A549 (cell line): ENCODE measurements around the gene ANKS6. TPM values are rescaled to one million over a fixed set of nuclear protein-coding genes. Genes with fewer than 3 reads are reported as not detected.

Source experiments
- ATAC-seq, 2 experiments: fragments of 200-7000 bp in 1 of 2; fragments of >200 bp in 1 of 2; cut with Nextera tagmentation in 1 of 2; cut with Tn5 transposase in 1 of 2; 3 replicates each; pipeline versions ENCODE4 v1.8.0 to v1.9.1; 2018 to 2020; ENCODE audit warnings: mild to moderate bottlenecking in 1 of 2, moderate library complexity in 1 of 2
- CTCF ChIA-PET: fragments of 300-600 bp; sonication (Branson Sonifier 250); formaldehyde crosslinking; extraction: SDS; loops from one replicate; lab custom pipeline; 2021; ENCODE audit warnings: antibody characterized with exemption, inconsistent platforms; lab: Yijun Ruan, JAX
- POLR2A ChIA-PET: fragments of 350-600 bp; formaldehyde crosslinking; extraction: SDS; loops from one replicate; lab custom pipeline; 2021; ENCODE audit warnings: antibody characterized with exemption, inconsistent platforms; lab: Yijun Ruan, JAX
- DNase-seq, 2 experiments: peaks; one replicate each; pipeline versions ENCODE4 v3.0.0 to v3.0.0-alpha.2; 2011 to 2016; ENCODE audit warnings: low read depth in 1 of 2, low spot score in 1 of 2
- FAIRE-seq: peaks from 2 replicates; lab custom pipeline; 2011; peaks lifted over from hg19 to GRCh38; lab: Jason Lieb, UNC
- H3K27ac ChIP-seq, 2 experiments: fragments of >200 bp; sonication (Bioruptor Twin); formaldehyde crosslinking; 3 replicates each; pipeline ENCODE4 v1.5.1; 2016 to 2017
- H3K4me1 ChIP-seq: fragments of >200 bp; sonication (Bioruptor Twin); formaldehyde crosslinking; 3 replicates; pipeline ENCODE4 v1.6.1; 2016
- H3K4me2 ChIP-seq: fragments of >200 bp; sonication (Bioruptor Twin); formaldehyde crosslinking; 3 replicates; pipeline ENCODE4 v1.6.1; 2016
- H3K4me3 ChIP-seq: fragments of >200 bp; sonication (Bioruptor Twin); formaldehyde crosslinking; 3 replicates; pipeline ENCODE4 v1.5.1; 2016
- H3K9me3 ChIP-seq: fragments of >200 bp; sonication (Bioruptor Twin); formaldehyde crosslinking; 3 replicates; pipeline ENCODE4 v1.6.1; 2016
- BHLHE40 ChIP-seq: IDR thresholded peaks from 2 replicates; pipeline ENCODE4 v1.6.1; 2012; ENCODE audit warnings: low read depth, low read length, inconsistent platforms
- CHD2 ChIP-seq: fragments of 150-350 bp; IDR thresholded peaks from 2 replicates; pipeline ENCODE4 v1.6.1; 2014; ENCODE audit warnings: low read length; ENCODE audit not compliant: partially characterized antibody
- E2F6 ChIP-seq: IDR thresholded peaks from 2 replicates; pipeline ENCODE4 v1.6.1; 2012; ENCODE audit warnings: low read depth, borderline replicate concordance
- EHF ChIP-seq: fragments of 250-450 bp; sonication (Bioruptor Pico); IDR thresholded peaks from 2 replicates; pipeline ENCODE4 v1.5.0; 2020; ENCODE audit warnings: mild to moderate bottlenecking
- EP300 ChIP-seq, 2 experiments: fragments of >200 bp; sonication (Bioruptor Twin); formaldehyde crosslinking; IDR thresholded peaks; 2 replicates in 1 of 2; 3 replicates in 1 of 2; pipeline ENCODE4 v1.6.1; 2016 to 2017
- ESRRA ChIP-seq: fragments of 150-350 bp; IDR thresholded peaks from 2 replicates; pipeline ENCODE4 v1.6.1; 2014; ENCODE audit warnings: mild to moderate bottlenecking, low read length, borderline replicate concordance
- HES2 ChIP-seq: fragments of >200 bp; sonication (Bioruptor Twin); formaldehyde crosslinking; IDR thresholded peaks from 2 replicates; pipeline ENCODE4 v1.6.1; 2016
- JUN ChIP-seq, 2 experiments: fragments of >200 bp; sonication (Bioruptor Twin); formaldehyde crosslinking; IDR thresholded peaks; 2 replicates in 1 of 2; 3 replicates in 1 of 2; pipeline ENCODE4 v1.6.1; 2016 to 2017
- JUNB ChIP-seq: fragments of >200 bp; sonication (Bioruptor Twin); formaldehyde crosslinking; IDR thresholded peaks from 2 replicates; pipeline ENCODE4 v1.6.1; 2016
- MAZ ChIP-seq: fragments of 150-350 bp; IDR thresholded peaks from 2 replicates; pipeline ENCODE4 v1.6.1; 2014; ENCODE audit warnings: antibody characterized with exemption, low read depth, low read length, borderline replicate concordance
- NPAS2 ChIP-seq: fragments of 250-450 bp; sonication (Bioruptor Pico); IDR thresholded peaks from 2 replicates; pipeline ENCODE4 v1.8.0; 2022; ENCODE audit warnings: mild to moderate bottlenecking, moderate library complexity, borderline replicate concordance
- PBX3 ChIP-seq: IDR thresholded peaks from 2 replicates; pipeline ENCODE4 v1.6.1; 2012
- RAD21 ChIP-seq, 2 experiments: fragments of >200 bp in 1 of 2; sonication (Bioruptor Twin) in 1 of 2; formaldehyde crosslinking in 1 of 2; IDR thresholded peaks in 1 of 2; conservative IDR thresholded peaks in 1 of 2; 2 replicates in 1 of 2; 3 replicates in 1 of 2; pipeline ENCODE4 v1.6.1; 2012 to 2018; ENCODE audit warnings: inconsistent platforms in 1 of 2
- RFX5 ChIP-seq: fragments of 450-650 bp; IDR thresholded peaks from 2 replicates; pipeline ENCODE4 v1.7.1; 2014; ENCODE audit warnings: antibody characterized with exemption, mild to moderate bottlenecking, moderate library complexity
- SMC3 ChIP-seq: fragments of >200 bp; sonication (Bioruptor Twin); formaldehyde crosslinking; IDR thresholded peaks from 3 replicates; pipeline ENCODE4 v1.6.1; 2018; ENCODE audit warnings: inconsistent platforms
- SREBF2 ChIP-seq: fragments of 450-650 bp; IDR thresholded peaks from 2 replicates; pipeline ENCODE4 v1.6.1; 2014; ENCODE audit warnings: mild to moderate bottlenecking, moderate library complexity
- TP53 ChIP-seq: fragments of 250-450 bp; sonication (Bioruptor Pico); IDR thresholded peaks from 2 replicates; pipeline ENCODE4 v1.5.0; 2021; ENCODE audit warnings: mild to moderate bottlenecking, moderate library complexity
- ZC3H11A ChIP-seq: fragments of 450-650 bp; IDR thresholded peaks from 2 replicates; pipeline ENCODE4 v1.6.1; 2014; ENCODE audit warnings: antibody characterized with exemption, mild to moderate bottlenecking
- ZFP36 ChIP-seq: fragments of 450-650 bp; IDR thresholded peaks from 2 replicates; pipeline ENCODE4 v1.6.1; 2014; ENCODE audit warnings: borderline replicate concordance; ENCODE audit not compliant: partially characterized antibody
- ZNF302 ChIP-seq: fragments of 250-450 bp; sonication (Bioruptor Pico); IDR thresholded peaks from 2 replicates; pipeline ENCODE4 v1.9.0; 2021; ENCODE audit warnings: inconsistent platforms, mild to moderate bottlenecking, moderate library complexity
- WGBS: methylation state at CpG from one replicate; pipeline ENCODE4 v1.1.6; 2017; ENCODE audit errors: missing lambda C conversion rate; 5-methylcytosine and 5-hydroxymethylcytosine counted together
- polyA plus RNA-seq, 4 experiments: library from polyadenylated mRNA; depleted of rRNA in 3 of 4; stranded (reverse); fragments of >200 nt; fragmentation: RNase III in 1 of 4; extraction: RNeasy Plus Mini Kit Qiagen cat#74134 plus additional on column Dnase treatment in 1 of 4; gene quantifications; 2 replicates in 3 of 4; 3 replicates in 1 of 4; pipeline ENCODE4 v1.2.3, GENCODE V29; 2011 to 2017
- TF ChIP-seq, protein P1 (sequence below): fragments of 200-600 bp; sonication (generic); IDR thresholded peaks from 2 replicates; pipeline ENCODE4 v1.6.1; 2016; ENCODE audit warnings: antibody characterized with exemption, mild to moderate bottlenecking, moderate library complexity

ANKS6 gene
- polyA plus RNA-seq, 2 of the 4 experiments (the other 2 are of a cell fraction), result 14.7 to 15.2 TPM

- Histone ChIP-seq H3K4me1 (no peaks in the 10 kb centered on the region), H3K9me3 (no peaks in the 10 kb centered on the region), H3K4me3 (no peak overlapping the region), H3K4me2 (no peak overlapping the region), H3K27ac (no peak overlapping the region)
- TF ChIP-seq ZFP36 (no peak), NPAS2 (CRISPR knock-in tag) (no peak), TP53 (CRISPR knock-in tag) (no peak), JUNB (no peak), EP300 (IDR thresholded peaks at IDR 0.05) (no peak), SREBF2 (no peak), E2F6 (no peak), ZNF302 (CRISPR knock-in tag) (no peak), ZC3H11A (no peak), RFX5 (no peak), EHF (CRISPR knock-in tag) (no peak), HES2 (no peak), ESRRA (no peak), PBX3 (no peak), CHD2 (no peak), MAZ (no peak)
- ATAC-seq (no peak), FAIRE-seq (no peak), DNase-seq (no peak)
- ChIA-PET POLR2A (no interaction called here), CTCF (no interaction called here)
- WGBS, result 91% methylated on average over 1 of the region's 1 CpG
These were observed 36.4 kb upstream of the ANKS6 start for GRCh38 chr9:98832768-98833089.

DNA sequence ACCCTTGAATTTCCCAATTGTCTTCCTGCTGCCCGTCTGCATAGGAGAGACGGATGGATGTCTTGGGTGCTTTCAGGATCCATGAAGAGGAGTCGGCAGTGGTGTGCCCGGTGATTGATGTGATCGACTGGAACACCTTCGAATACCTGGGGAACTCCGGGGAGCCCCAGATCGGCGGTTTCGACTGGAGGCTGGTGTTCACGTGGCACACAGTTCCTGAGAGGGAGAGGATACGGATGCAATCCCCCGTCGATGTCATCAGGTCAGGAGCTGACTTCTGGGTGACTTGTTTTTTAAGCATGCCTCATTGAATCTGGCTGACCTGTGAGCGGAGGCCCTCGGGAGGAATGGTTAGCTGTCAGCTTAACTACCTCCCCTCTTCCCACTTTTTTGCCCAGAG is 35.3 kb upstream of the ANKS6 start:
- CTCF ChIA-PET, result no interaction called here
- H3K4me2 ChIP-seq, result no peak overlapping the region
- TF ChIP-seq BHLHE40 (no peak), JUN (IDR thresholded peaks at IDR 0.05) (no peak), SMC3 (no peak), ZFP36 (no peak), RFX5 (no peak), RAD21 (conservative IDR thresholded peaks at IDR 0.05 in 1 of 2, IDR thresholded peaks at IDR 0.05 in 1 of 2) (no peak)
- TF ChIP-seq, protein P1, sequence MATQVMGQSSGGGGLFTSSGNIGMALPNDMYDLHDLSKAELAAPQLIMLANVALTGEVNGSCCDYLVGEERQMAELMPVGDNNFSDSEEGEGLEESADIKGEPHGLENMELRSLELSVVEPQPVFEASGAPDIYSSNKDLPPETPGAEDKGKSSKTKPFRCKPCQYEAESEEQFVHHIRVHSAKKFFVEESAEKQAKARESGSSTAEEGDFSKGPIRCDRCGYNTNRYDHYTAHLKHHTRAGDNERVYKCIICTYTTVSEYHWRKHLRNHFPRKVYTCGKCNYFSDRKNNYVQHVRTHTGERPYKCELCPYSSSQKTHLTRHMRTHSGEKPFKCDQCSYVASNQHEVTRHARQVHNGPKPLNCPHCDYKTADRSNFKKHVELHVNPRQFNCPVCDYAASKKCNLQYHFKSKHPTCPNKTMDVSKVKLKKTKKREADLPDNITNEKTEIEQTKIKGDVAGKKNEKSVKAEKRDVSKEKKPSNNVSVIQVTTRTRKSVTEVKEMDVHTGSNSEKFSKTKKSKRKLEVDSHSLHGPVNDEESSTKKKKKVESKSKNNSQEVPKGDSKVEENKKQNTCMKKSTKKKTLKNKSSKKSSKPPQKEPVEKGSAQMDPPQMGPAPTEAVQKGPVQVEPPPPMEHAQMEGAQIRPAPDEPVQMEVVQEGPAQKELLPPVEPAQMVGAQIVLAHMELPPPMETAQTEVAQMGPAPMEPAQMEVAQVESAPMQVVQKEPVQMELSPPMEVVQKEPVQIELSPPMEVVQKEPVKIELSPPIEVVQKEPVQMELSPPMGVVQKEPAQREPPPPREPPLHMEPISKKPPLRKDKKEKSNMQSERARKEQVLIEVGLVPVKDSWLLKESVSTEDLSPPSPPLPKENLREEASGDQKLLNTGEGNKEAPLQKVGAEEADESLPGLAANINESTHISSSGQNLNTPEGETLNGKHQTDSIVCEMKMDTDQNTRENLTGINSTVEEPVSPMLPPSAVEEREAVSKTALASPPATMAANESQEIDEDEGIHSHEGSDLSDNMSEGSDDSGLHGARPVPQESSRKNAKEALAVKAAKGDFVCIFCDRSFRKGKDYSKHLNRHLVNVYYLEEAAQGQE, result no peak
- H3K27ac ChIP-seq, result no peak overlapping the region
- 92% methylated on average over 16 of the region's 16 CpGs for WGBS
- POLR2A ChIA-PET, result no interaction called here
- no peaks in the 10 kb centered on the region for H3K9me3 ChIP-seq
- no peaks in the 10 kb centered on the region for H3K4me1 ChIP-seq
- FAIRE-seq (no peak), ATAC-seq (no peak), DNase-seq (no peak)
- H3K4me3 ChIP-seq, result no peak overlapping the region
